Measurements from ENCODE around the gene PDX1. TPM values are rescaled to one million over a fixed set of nuclear protein-coding genes. Genes with fewer than 3 reads are reported as not detected.
A peak's percentile ranks its signal among the peaks of the same experiment; 100 is the strongest.

Gene PDX1
- total RNA-seq, 3 donors from 2014 or later = 0.72 to 1.5 TPM; not detected in 1

DNA sequence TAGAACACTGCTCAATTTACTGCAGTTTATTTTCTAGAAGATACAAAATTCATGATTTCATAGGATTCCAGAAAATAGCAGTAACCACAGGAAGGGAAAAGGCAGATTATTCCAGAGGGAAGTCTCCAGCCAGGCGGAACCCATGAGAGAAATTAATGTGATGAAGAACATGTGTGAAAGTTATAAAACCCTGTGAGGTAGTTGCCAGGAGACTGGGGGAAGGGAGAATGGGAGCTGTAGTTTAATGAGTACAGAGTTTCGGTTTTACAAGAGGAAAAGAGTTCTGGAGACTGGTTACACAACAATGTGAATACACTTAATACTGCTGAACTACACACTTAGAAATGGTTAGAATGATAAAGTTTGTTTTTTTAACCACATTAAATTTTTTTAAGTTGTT is 14.2 kb upstream of the PDX1 start:
- TF ChIP-seq, protein P1, sequence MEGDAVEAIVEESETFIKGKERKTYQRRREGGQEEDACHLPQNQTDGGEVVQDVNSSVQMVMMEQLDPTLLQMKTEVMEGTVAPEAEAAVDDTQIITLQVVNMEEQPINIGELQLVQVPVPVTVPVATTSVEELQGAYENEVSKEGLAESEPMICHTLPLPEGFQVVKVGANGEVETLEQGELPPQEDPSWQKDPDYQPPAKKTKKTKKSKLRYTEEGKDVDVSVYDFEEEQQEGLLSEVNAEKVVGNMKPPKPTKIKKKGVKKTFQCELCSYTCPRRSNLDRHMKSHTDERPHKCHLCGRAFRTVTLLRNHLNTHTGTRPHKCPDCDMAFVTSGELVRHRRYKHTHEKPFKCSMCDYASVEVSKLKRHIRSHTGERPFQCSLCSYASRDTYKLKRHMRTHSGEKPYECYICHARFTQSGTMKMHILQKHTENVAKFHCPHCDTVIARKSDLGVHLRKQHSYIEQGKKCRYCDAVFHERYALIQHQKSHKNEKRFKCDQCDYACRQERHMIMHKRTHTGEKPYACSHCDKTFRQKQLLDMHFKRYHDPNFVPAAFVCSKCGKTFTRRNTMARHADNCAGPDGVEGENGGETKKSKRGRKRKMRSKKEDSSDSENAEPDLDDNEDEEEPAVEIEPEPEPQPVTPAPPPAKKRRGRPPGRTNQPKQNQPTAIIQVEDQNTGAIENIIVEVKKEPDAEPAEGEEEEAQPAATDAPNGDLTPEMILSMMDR (IDR thresholded peaks at IDR 0.05) = no peak
- DNase-seq (peak in 1 of 3 donors; percentile 27), ATAC-seq (peak; percentile 84)
- Histone ChIP-seq H3K4me1 (ENCODE audit: low read depth) (no peaks in the 10 kb centered on the region), H3K9me3 (no peaks in the 10 kb centered on the region), H3K4me3 (no peak overlapping the region), H3K36me3 (ENCODE audit: low read depth) (no peaks in the 10 kb centered on the region)
- intact Hi-C loops (cut with DNase I, micrococcal nuclease) = no loop called here

- no peaks in the 10 kb centered on the region for H3K36me3 ChIP-seq (ENCODE audit: low read depth)
- peak; percentile 45 for ATAC-seq
- no peaks in the 10 kb centered on the region for H3K4me1 ChIP-seq (ENCODE audit: low read depth)
- TF ChIP-seq, protein P1 (IDR thresholded peaks at IDR 0.05) = no peak
- no peak for DNase-seq
- no peaks in the 10 kb centered on the region for H3K9me3 ChIP-seq
- intact Hi-C loops (cut with DNase I, micrococcal nuclease) = no loop called here
- H3K4me3 ChIP-seq = no peak overlapping the region
Measured at GRCh38 chr13:27907121-27907787, 12.5 kb upstream of the PDX1 start.

- Histone ChIP-seq H3K4me1 (ENCODE audit: low read depth) (no peaks in the 10 kb centered on the region), H3K4me3 (no peak overlapping the region), H3K36me3 (ENCODE audit: low read depth) (no peaks in the 10 kb centered on the region), H3K9me3 (no peaks in the 10 kb centered on the region)
- ATAC-seq (no peak), DNase-seq (no peak)
- intact Hi-C loops (cut with DNase I, micrococcal nuclease) = no loop called here
- TF ChIP-seq, protein P1 (IDR thresholded peaks at IDR 0.05) = no peak
Measured at GRCh38 chr13:27909378-27909777, 10.4 kb upstream of the PDX1 start.

DNA sequence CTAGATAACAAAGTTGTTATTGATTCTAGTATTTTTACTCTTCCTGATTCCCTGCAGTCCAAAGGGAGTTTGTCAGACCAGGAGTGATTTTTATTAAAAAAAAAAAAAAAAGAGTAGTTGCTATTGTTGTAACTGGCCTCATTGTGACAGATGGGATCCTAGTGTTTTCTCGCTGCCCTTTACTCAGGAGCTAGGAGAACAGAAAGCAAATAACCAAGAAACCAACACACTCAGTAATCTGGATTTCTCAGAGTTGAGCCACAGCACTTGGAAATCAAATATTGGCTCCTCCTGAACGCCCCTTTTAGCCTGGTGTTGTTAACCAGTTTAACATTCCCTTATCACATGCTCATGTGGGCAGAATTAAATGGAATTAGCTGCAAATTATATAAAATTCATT is 8.3 kb upstream of the PDX1 start:
- DNase-seq (no peak), ATAC-seq (peak; percentile 38)
- H3K36me3 ChIP-seq (ENCODE audit: low read depth) = no peaks in the 10 kb centered on the region
- no peaks in the 10 kb centered on the region for H3K4me1 ChIP-seq (ENCODE audit: low read depth)
- intact Hi-C loops (cut with DNase I, micrococcal nuclease) = no loop called here
- TF ChIP-seq, protein P1 (IDR thresholded peaks at IDR 0.05) = no peak
- no peaks in the 10 kb centered on the region for H3K9me3 ChIP-seq
- H3K4me3 ChIP-seq = no peak overlapping the region

- Histone ChIP-seq H3K4me3 (no peak overlapping the region), H3K4me1 (ENCODE audit: low read depth) (peaks cover 10% of the 10 kb centered on the region), H3K36me3 (ENCODE audit: low read depth) (no peaks in the 10 kb centered on the region), H3K9me3 (no peaks in the 10 kb centered on the region)
- ATAC-seq (no peak), DNase-seq (no peak)
- intact Hi-C loops (cut with DNase I, micrococcal nuclease) = no loop called here
- TF ChIP-seq, protein P1 (IDR thresholded peaks at IDR 0.05) = no peak
Measured at GRCh38 chr13:27913160-27913559, 6.6 kb upstream of the PDX1 start.
